WTC11 (cell line): ENCODE results near the gene FOXN3. TPM values are rescaled to one million over a fixed set of nuclear protein-coding genes. Genes with fewer than 3 reads are reported as not detected.

Experiments
- ATAC-seq: fragments of 200-7000 bp; cut with Tn5 transposase; 2 replicates; pipeline ENCODE4 v1.10.0; 2021; ENCODE audit warnings: mild to moderate bottlenecking, moderate library complexity
- CTCF ChIA-PET: fragments of 300-600 bp; sonication (Branson Sonifier 250); formaldehyde crosslinking; loops from one replicate; lab custom pipeline; 2021; ENCODE audit warnings: antibody characterized with exemption; lab: Charles Lee
- POLR2A ChIA-PET: fragments of 350-600 bp; sonication (Branson Sonifier 250); formaldehyde crosslinking; loops from one replicate; lab custom pipeline; 2021; ENCODE audit warnings: antibody characterized with exemption; lab: Charles Lee
- DNase-seq: peaks from one replicate; pipeline ENCODE4 v3.0.0; 2021; ENCODE audit warnings: low spot score
- H3K27ac Mint-ChIP-seq: 2 replicates; pipeline ENCODE4 v1.8.0; 2021; ENCODE audit warnings: mixed read lengths
- H3K27me3 Mint-ChIP-seq: 2 replicates; pipeline ENCODE4 v1.8.0; 2021; ENCODE audit warnings: low read depth, mild to moderate bottlenecking, moderate library complexity, mixed read lengths
- H3K36me3 Mint-ChIP-seq: 2 replicates; pipeline ENCODE4 v1.8.0; 2021; ENCODE audit warnings: mixed read lengths
- H3K4me1 Mint-ChIP-seq: 2 replicates; pipeline ENCODE4 v1.8.0; 2022; ENCODE audit warnings: mixed read lengths
- H3K4me3 Mint-ChIP-seq: 2 replicates; pipeline ENCODE4 v1.8.0; 2021; ENCODE audit warnings: mild to moderate bottlenecking, moderate library complexity, mixed read lengths
- H3K9me3 Mint-ChIP-seq: 2 replicates; pipeline ENCODE4 v1.8.0; 2021; ENCODE audit warnings: mixed read lengths
- AR ChIP-seq: fragments of 250-450 bp; sonication (Bioruptor Pico); IDR thresholded peaks from 2 replicates; pipeline ENCODE4 v1.9.0; 2021; ENCODE audit warnings: mild to moderate bottlenecking
- CREM ChIP-seq: sonication (generic); formaldehyde crosslinking; IDR thresholded peaks from 2 replicates; pipeline ENCODE4 v1.8.1; 2022; ENCODE audit warnings: mild to moderate bottlenecking, missing genetic modification reagents, moderate library complexity
- EMX1 ChIP-seq: fragments of 250-450 bp; sonication (Bioruptor Pico); IDR thresholded peaks from 2 replicates; pipeline ENCODE4 v1.8.0; 2021; ENCODE audit warnings: mild to moderate bottlenecking
- FOXJ3 ChIP-seq: sonication (generic); formaldehyde crosslinking; IDR thresholded peaks from 2 replicates; pipeline ENCODE4 v1.9.0; 2021; ENCODE audit warnings: missing genetic modification reagents, mild to moderate bottlenecking, borderline replicate concordance
- HMGXB4 ChIP-seq: sonication (generic); formaldehyde crosslinking; IDR thresholded peaks from 2 replicates; pipeline ENCODE4 v1.8.1; 2023; ENCODE audit warnings: mild to moderate bottlenecking, moderate library complexity, missing genetic modification reagents
- JUN ChIP-seq: sonication (generic); formaldehyde crosslinking; IDR thresholded peaks from 2 replicates; pipeline ENCODE4 v1.8.0; 2023; ENCODE audit warnings: mild to moderate bottlenecking, missing genetic modification reagents
- MLX ChIP-seq: sonication (generic); formaldehyde crosslinking; IDR thresholded peaks from 2 replicates; pipeline ENCODE4 v1.8.1; 2023; ENCODE audit warnings: mild to moderate bottlenecking, missing genetic modification reagents, moderate library complexity
- MXD4 ChIP-seq: fragments of 250-450 bp; sonication (Bioruptor Pico); IDR thresholded peaks from 2 replicates; pipeline ENCODE4 v1.8.0; 2021; ENCODE audit warnings: mild to moderate bottlenecking, moderate library complexity, borderline replicate concordance
- NFATC4 ChIP-seq: fragments of 250-450 bp; sonication (Bioruptor Pico); IDR thresholded peaks from 2 replicates; pipeline ENCODE4 v1.9.0; 2021; ENCODE audit warnings: mild to moderate bottlenecking
- PREB ChIP-seq: sonication (generic); formaldehyde crosslinking; IDR thresholded peaks from 2 replicates; pipeline ENCODE4 v1.8.1; 2022; ENCODE audit warnings: mild to moderate bottlenecking, missing genetic modification reagents, moderate library complexity, borderline replicate concordance
- RORB ChIP-seq: fragments of 250-450 bp; sonication (Bioruptor Pico); IDR thresholded peaks from 2 replicates; pipeline ENCODE4 v1.9.0; 2021; ENCODE audit warnings: mild to moderate bottlenecking
- STAT6 ChIP-seq: sonication (generic); formaldehyde crosslinking; conservative IDR thresholded peaks from 2 replicates; pipeline ENCODE4 v1.8.1; 2023; ENCODE audit warnings: mild to moderate bottlenecking, low read depth, missing genetic modification reagents, moderate library complexity
- TEAD1 ChIP-seq: sonication (generic); formaldehyde crosslinking; IDR thresholded peaks from 2 replicates; pipeline ENCODE4 v1.8.0; 2022; ENCODE audit warnings: mild to moderate bottlenecking, missing genetic modification reagents
- TP53 ChIP-seq: sonication (generic); formaldehyde crosslinking; IDR thresholded peaks from 2 replicates; pipeline ENCODE4 v1.8.1; 2023; ENCODE audit warnings: mild to moderate bottlenecking, missing genetic modification reagents
- ZMAT4 ChIP-seq: fragments of 250-450 bp; sonication (Bioruptor Pico); IDR thresholded peaks from 2 replicates; pipeline ENCODE4 v1.9.0; 2021; ENCODE audit warnings: mild to moderate bottlenecking
- ZNF219 ChIP-seq: sonication (generic); formaldehyde crosslinking; IDR thresholded peaks from 2 replicates; pipeline ENCODE4 v1.8.0; 2023; ENCODE audit warnings: missing genetic modification reagents, mild to moderate bottlenecking, borderline replicate concordance
- ZNF232 ChIP-seq: sonication (generic); formaldehyde crosslinking; IDR thresholded peaks from 2 replicates; pipeline ENCODE4 v1.8.0; 2022; ENCODE audit warnings: mild to moderate bottlenecking, missing genetic modification reagents
- ZNF263 ChIP-seq: sonication (generic); formaldehyde crosslinking; IDR thresholded peaks from 2 replicates; pipeline ENCODE4 v1.8.1; 2022; ENCODE audit warnings: low read depth, mild to moderate bottlenecking, moderate library complexity, missing genetic modification reagents
- ZNF281 ChIP-seq: sonication (generic); formaldehyde crosslinking; IDR thresholded peaks from 2 replicates; pipeline ENCODE4 v1.8.0; 2023; ENCODE audit warnings: mild to moderate bottlenecking, missing genetic modification reagents
- ZNF671 ChIP-seq: fragments of 250-450 bp; sonication (Bioruptor Pico); IDR thresholded peaks from 2 replicates; pipeline ENCODE4 v1.8.0; 2021; ENCODE audit warnings: mild to moderate bottlenecking
- total RNA-seq: library from RNA; stranded (reverse); gene quantifications from 3 replicates; pipeline ENCODE4 v1.2.3, GENCODE V29; 2021

Gene FOXN3
- total RNA-seq, 1 experiment from 2014 or later = 170 TPM

GRCh38 chr14:89144066-89144465 is 273.0 kb downstream of the FOXN3 start:
- Mint-ChIP-seq H3K36me3 (peaks cover 5% of the 10 kb centered on the region; the same call in 1 of the 2 replicates), H3K9me3 (peaks cover 20% of the 10 kb centered on the region), H3K27ac (no peak overlapping the region), H3K4me1 (peaks cover 30% of the 10 kb centered on the region), H3K4me3 (no peak overlapping the region), H3K27me3 (peaks cover 25% of the 10 kb centered on the region)
- TF ChIP-seq RORB (CRISPR knock-in tag) (no peak), CREM (CRISPR knock-in tag) (no peak), AR (no peak), NFATC4 (CRISPR knock-in tag) (no peak)
- ATAC-seq (no peak), DNase-seq (no peak)
- POLR2A ChIA-PET = no interaction called here
- CTCF ChIA-PET = no interaction called here

- no peak overlapping the region for H3K4me3 Mint-ChIP-seq
- ATAC-seq (no peak), DNase-seq (no peak)
- ChIA-PET POLR2A (no interaction called here), CTCF (no interaction called here)
- peaks cover 5% of the 10 kb centered on the region; the same call in 1 of the 2 replicates for H3K36me3 Mint-ChIP-seq
- TF ChIP-seq MXD4 (CRISPR knock-in tag) (no peak), MLX (CRISPR knock-in tag) (no peak), ZNF232 (CRISPR knock-in tag) (no peak), NFATC4 (CRISPR knock-in tag) (no peak), ZNF671 (CRISPR knock-in tag) (no peak), ZNF219 (CRISPR knock-in tag) (no peak)
- H3K27me3 Mint-ChIP-seq = peaks cover 24% of the 10 kb centered on the region
- peaks cover 20% of the 10 kb centered on the region for H3K9me3 Mint-ChIP-seq
- H3K27ac Mint-ChIP-seq = no peak overlapping the region
- peaks cover 35% of the 10 kb centered on the region for H3K4me1 Mint-ChIP-seq
Observed at GRCh38 chr14:89143595-89143994, 273.4 kb downstream of the FOXN3 start.

GRCh38 chr14:89142366-89142765 is 274.7 kb downstream of the FOXN3 start:
- DNase-seq (no peak), ATAC-seq (no peak)
- ChIA-PET CTCF (no interaction called here), POLR2A (no interaction called here)
- peaks cover 40% of the 10 kb centered on the region for H3K4me1 Mint-ChIP-seq
- H3K4me3 Mint-ChIP-seq = no peak overlapping the region
- peaks cover 5% of the 10 kb centered on the region; the same call in 1 of the 2 replicates for H3K36me3 Mint-ChIP-seq
- peaks cover 15% of the 10 kb centered on the region for H3K27me3 Mint-ChIP-seq
- no peak overlapping the region for H3K27ac Mint-ChIP-seq
- peaks cover 10% of the 10 kb centered on the region for H3K9me3 Mint-ChIP-seq
- no peak for TF ChIP-seq FOXJ3
- no peak for TF ChIP-seq ZNF263 (CRISPR knock-in tag)
- TF ChIP-seq HMGXB4 (CRISPR knock-in tag) = no peak
- no peak for TF ChIP-seq JUN (CRISPR knock-in tag)
- TF ChIP-seq TEAD1 = no peak
- no peak for TF ChIP-seq ZMAT4 (CRISPR knock-in tag)
- no peak for TF ChIP-seq PREB (CRISPR knock-in tag)
- TF ChIP-seq TP53 (CRISPR knock-in tag) = no peak
- TF ChIP-seq EMX1 (CRISPR knock-in tag) = no peak
- no peak for TF ChIP-seq ZNF281 (CRISPR knock-in tag)
- no peak for TF ChIP-seq STAT6
